Heart right ventricle (tissue), 16 donors: ENCODE results near the gene HOXA13. TPM values are rescaled to one million over a fixed set of nuclear protein-coding genes. Genes with fewer than 3 reads are reported as not detected.

Source experiments
- ATAC-seq, 8 donors: fragments of 200-7000 bp; cut with Tn5 transposase; one replicate each; pipeline ENCODE4 v1.9.1; 2020; ENCODE audit warnings: mild to moderate bottlenecking in 8 of 8, moderate library complexity in 8 of 8, moderate number of reproducible peaks in 1 of 8
- DNase-seq, 2 donors: peaks; one replicate each; pipeline ENCODE4 v3.0.0-alpha.2; 2020
- H3K27ac ChIP-seq, 10 donors: fragments of 200-600 bp; sonication (generic) in 2 of 10; one replicate each; pipeline versions ENCODE4 v1.5.0 to v1.8.0; 2020 to 2022; ENCODE audit warnings: mild to moderate bottlenecking in 3 of 10
- H3K27me3 ChIP-seq, 7 donors: fragments of 200-600 bp; one replicate each; pipeline ENCODE4 v1.8.0; 2021 to 2022; ENCODE audit warnings: mild to moderate bottlenecking in 2 of 7
- H3K36me3 ChIP-seq, 9 donors: fragments of 200-600 bp; sonication (generic) in 1 of 9; one replicate each; pipeline versions ENCODE4 v1.5.0 to v1.8.0; 2020 to 2022; ENCODE audit warnings: mild to moderate bottlenecking in 2 of 9
- H3K4me1 ChIP-seq, 9 donors: fragments of 200-600 bp; sonication (generic) in 1 of 9; one replicate each; pipeline versions ENCODE4 v1.5.0 to v1.8.0; 2020 to 2022; ENCODE audit warnings: mild to moderate bottlenecking in 4 of 9
- H3K4me3 ChIP-seq, 10 donors: fragments of 200-600 bp; sonication (generic) in 2 of 10; one replicate each; pipeline versions ENCODE4 v1.5.0 to v1.8.0; 2020 to 2022; ENCODE audit warnings: mild to moderate bottlenecking in 7 of 10, moderate library complexity in 2 of 10
- H3K9me3 ChIP-seq, 11 donors: fragments of 200-600 bp in 10 of 11; sonication (generic) in 2 of 11; one replicate each; pipeline versions ENCODE4 v1.5.0 to v1.8.0; 2013 to 2022; ENCODE audit warnings: mild to moderate bottlenecking in 2 of 11, control low read depth in 1 of 11, moderate library complexity in 1 of 11
- CTCF ChIP-seq, 9 donors: fragments of 200-600 bp; sonication (generic) in 2 of 9; IDR thresholded peaks; one replicate each; pipeline versions ENCODE4 v1.5.0 to v1.8.0; 2021 to 2022; ENCODE audit warnings: antibody characterized with exemption in 9 of 9, mild to moderate bottlenecking in 5 of 9, moderate library complexity in 1 of 9
- WGBS, 2 donors: extraction: QIAGEN DNeasy Blood & Tissue Kit; methylation state at CpG; one replicate each; pipeline ENCODE4 v1.1.7; 2013; ENCODE audit warnings: inconsistent platforms in 1 of 2; 5-methylcytosine and 5-hydroxymethylcytosine counted together
- intact Hi-C, 10 donors: fragments of 100-400 bp; cut with DNase I; formaldehyde crosslinking; loops; one replicate each; pipeline versions ENCODE4 v1.11.1 to v1.14.2; 2022
- polyA plus RNA-seq, 2 donors: library from polyadenylated mRNA; stranded (reverse); fragments of 200-250 nt; gene quantifications; one replicate each; pipeline ENCODE4 v1.2.3, GENCODE V29; 2013
- total RNA-seq, 10 donors: library from RNA; stranded (reverse); fragmentation: NEBNext Ultra II Directional in 3 of 10; extraction: Animal tissue kit (Norgen Biotek cat#: 25700) in 3 of 10; gene quantifications; one replicate each; pipeline versions ENCODE4 v1.2.1 to v1.2.4, GENCODE V29; 2021 to 2023
- donor health status: Arrhythmogenic right ventricular cardiomyopathy.
- donor health status: ischemic (EF 13 %, LVEDD 7.1; RV severe dilation, severe dysfunction).
- donor health status: healthy with polysubstance abuse.
- donor health status: DM: no; HTN: yes; CAD: no.
- donor health status: DM: no; HTN: no; CAD: no.
- donor health status: ischemic (EF 25% LVEDD 6.9; RV normal size, moderate dysfunction).
- donor health status: ischemic (EF 25% LVEDD 5.7; RV mildly dilated, moderate dysfunction).
- donor health status: healthy.
- donor health status: DM: yes; HTN: yes; CAD: no.
- donor health status: Ischemic cardiomyopathy.
- donor health status: ischemic (EF 35%, LVEDD 5.7; RV mildly dilated, moderate dysfunction).
- donor health status: nonischemic (EF 11% LVEDD 7.7; RV severe dilation, severe dysfunction).
- donor health status: DM: yes; HTN: yes; CAD: no.
- donor health status: PGD.
- donor health status: ischemic (EF 29% LVEDD 5.4; RV normal size, mild dysfunction).
- donor health status: nonischemic (EF 23%, LVEDD 6.1; RV moderate dilation, normal function).

Gene HOXA13
- total and polyA plus RNA-seq, 12 donors = not detected

DNA sequence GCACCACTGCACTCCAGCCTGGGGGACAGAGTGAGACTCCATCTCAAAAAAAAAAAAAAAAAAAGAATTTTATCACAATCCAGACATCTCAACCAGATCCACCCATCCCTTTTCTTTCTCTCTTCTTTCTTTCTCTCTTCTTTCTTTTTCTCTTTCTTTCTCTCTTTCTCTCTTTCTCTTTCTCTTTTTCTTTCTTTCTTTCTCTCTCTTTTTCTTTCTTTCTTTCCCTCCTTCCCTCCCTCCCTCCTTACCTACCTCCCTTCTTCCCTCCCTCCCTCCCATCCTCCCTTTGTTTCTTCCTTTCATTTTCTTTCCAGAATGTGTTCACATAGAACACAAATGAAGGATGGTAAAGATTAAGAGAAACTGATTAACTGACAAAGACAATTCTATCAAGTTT, 18.1 kb upstream of the HOXA13 start:
- H3K27me3 ChIP-seq = peaks cover 12 to 100% (median 97%) of the 10 kb centered on the region in 7 donors

GRCh38 chr7:27215356-27215755, 15.5 kb upstream of the HOXA13 start:
- H3K9me3 ChIP-seq = no peaks in the 10 kb centered on the region
- TF ChIP-seq CTCF (IDR thresholded peaks at IDR 0.05) = no peak
- DNase-seq = no peak
- H3K36me3 ChIP-seq = no peaks in the 10 kb centered on the region
- WGBS, 2 donors = 84% methylated on average over 2 of the region's 2 CpGs
- intact Hi-C loops = no loop called here
- H3K4me3 ChIP-seq = no peak overlapping the region
- peaks cover 3 to 21% (median 15%) of the 10 kb centered on the region in 9 donors for H3K4me1 ChIP-seq
- H3K27ac ChIP-seq = no peak overlapping the region
- H3K27me3 ChIP-seq = peaks cover 6 to 100% (median 98%) of the 10 kb centered on the region in 7 donors
- no peak for ATAC-seq

More for the DNA sequence above, 18.1 kb upstream of the HOXA13 start:
- Histone ChIP-seq H3K9me3 (no peaks in the 10 kb centered on the region), H3K4me3 (no peak overlapping the region), H3K27ac (no peak overlapping the region), H3K4me1 (peaks cover 0 to 11% (median 5%) of the 10 kb centered on the region in 9 donors), H3K36me3 (no peaks in the 10 kb centered on the region)
- DNase-seq (no peak), ATAC-seq (no peak)
- no peak for TF ChIP-seq CTCF (IDR thresholded peaks at IDR 0.05)
- intact Hi-C loops = no loop called here

DNA sequence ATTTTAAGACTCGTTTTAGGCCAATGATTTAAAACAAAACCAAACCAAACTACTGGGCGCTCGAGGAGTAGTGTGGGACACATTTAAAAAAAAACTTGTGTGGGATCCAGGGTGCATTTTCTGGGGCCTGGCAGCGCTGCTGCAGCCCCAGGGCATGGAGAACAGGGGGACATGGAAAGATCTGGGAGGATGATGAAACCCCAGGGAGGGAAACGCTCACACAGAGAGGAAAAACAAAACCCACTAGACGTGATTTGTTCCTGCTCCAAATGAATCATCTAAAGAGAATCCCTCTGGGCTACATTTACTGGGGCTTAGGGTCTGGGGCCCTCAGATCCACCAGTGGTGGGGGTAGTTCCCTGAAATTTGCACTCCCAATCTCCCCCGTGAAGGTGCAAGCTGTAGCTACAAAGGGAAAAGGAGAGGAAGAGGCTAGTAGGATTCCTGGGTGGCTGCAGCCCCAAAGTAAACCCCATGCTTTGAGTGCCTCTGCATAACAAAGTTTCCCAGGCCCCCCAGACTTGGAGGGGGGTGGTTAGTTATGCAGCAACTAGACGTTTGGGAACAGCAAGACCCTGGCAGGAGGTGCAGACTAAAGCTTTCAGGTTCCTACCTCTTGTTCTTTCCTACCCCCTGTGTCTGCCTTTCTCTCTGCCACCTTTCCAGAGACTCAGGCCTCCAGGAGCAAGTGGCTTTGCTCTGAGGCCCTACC, 14.5 kb upstream of the HOXA13 start:
- Histone ChIP-seq H3K9me3 (no peaks in the 10 kb centered on the region), H3K27ac (no peak overlapping the region), H3K4me3 (no peak overlapping the region), H3K4me1 (peaks cover 3 to 23% (median 14%) of the 10 kb centered on the region in 9 donors), H3K27me3 (peaks cover 4 to 100% (median 98%) of the 10 kb centered on the region in 7 donors), H3K36me3 (no peaks in the 10 kb centered on the region)
- TF ChIP-seq CTCF (IDR thresholded peaks at IDR 0.05) = no peak
- WGBS, 2 donors = 55 to 59% methylated on average over 8 of the region's 8 CpGs
- DNase-seq (no peak), ATAC-seq (no peak)
- intact Hi-C loops = loop anchor here in 5 of 10 donors (5.0 kb wide), 4 partner anchors 358 to 708 kb away; no protein-coding TSS in a partner anchor

DNA sequence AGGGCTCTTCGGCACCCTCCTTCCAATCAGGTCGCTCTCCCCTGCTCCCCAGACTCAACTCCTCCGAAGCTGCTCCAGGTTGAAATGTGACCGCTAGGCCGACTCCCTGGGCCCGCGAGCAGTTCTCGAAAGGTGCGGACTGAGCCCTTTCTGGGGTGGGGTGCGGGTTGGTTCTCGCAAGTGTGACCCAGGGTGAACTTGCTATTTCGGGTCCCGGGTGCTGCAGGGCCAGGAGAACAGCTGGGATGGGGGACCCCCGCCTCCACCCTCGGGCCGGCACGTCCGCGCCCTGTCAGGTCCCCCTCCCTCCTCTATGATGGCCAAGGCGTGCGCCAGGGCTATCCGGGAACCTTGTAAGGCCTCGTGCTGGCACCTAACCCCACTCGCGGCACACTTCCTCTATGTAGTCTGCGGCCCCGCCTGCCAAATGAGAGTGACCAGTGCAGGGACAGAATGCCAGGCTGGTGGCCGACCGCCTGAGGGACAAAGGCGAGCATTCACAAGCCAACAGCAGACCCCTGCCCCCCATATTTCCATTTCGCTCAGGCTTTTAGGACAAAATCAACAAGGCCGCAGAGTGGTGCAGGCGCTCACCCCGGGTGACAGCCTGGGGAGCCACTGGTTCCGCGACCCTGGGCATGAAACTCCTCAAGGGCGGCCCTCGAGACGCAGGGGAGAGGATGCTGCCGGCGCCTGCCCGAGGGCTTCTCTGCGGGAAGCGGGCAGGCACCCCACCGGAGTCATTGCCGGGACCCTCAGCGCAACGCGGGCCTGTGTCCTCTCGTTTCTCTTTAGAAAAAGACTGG, 13.7 kb upstream of the HOXA13 start:
- Histone ChIP-seq H3K36me3 (no peaks in the 10 kb centered on the region), H3K9me3 (no peaks in the 10 kb centered on the region), H3K4me3 (no peak overlapping the region), H3K27me3 (peaks cover 4 to 100% (median 98%) of the 10 kb centered on the region in 7 donors), H3K27ac (no peak overlapping the region), H3K4me1 (peaks cover 3 to 23% (median 14%) of the 10 kb centered on the region in 9 donors)
- TF ChIP-seq CTCF (IDR thresholded peaks at IDR 0.05) = no peak
- intact Hi-C loops = loop anchor here in 5 of 10 donors (5.0 kb wide), 4 partner anchors 359 to 709 kb away; no protein-coding TSS in a partner anchor
- ATAC-seq (peak in 1 of 8 donors; percentile 39), DNase-seq (no peak)
- 24 to 28% methylated on average over 50 of the region's 50 CpGs for WGBS, 2 donors
